Bronchial epithelial cell (primary cell): ENCODE measurements around the gene MBP. TPM values are rescaled to one million over a fixed set of nuclear protein-coding genes. Genes with fewer than 3 reads are reported as not detected.
"Not testable (repeated sequence)": the region's sequence is repeated elsewhere in the genome, so short reads cannot be mapped to it uniquely, and the experiment has no call there.

Experiments used
- DNase-seq: peaks from one replicate; pipeline ENCODE4 v3.0.0-alpha.2; 2010; ENCODE audit warnings: low read depth
- FAIRE-seq: peaks from 2 replicates; lab custom pipeline; 2011; peaks lifted over from hg19 to GRCh38; lab: Jason Lieb, UNC
- H3K27me3 ChIP-seq: 2 replicates; pipeline ENCODE4 v1.5.1; 2011; ENCODE audit warnings: low read length; ENCODE audit not compliant: control insufficient read depth, insufficient read depth
- H3K36me3 ChIP-seq: 2 replicates; pipeline ENCODE4 v1.5.1; 2011; ENCODE audit warnings: low read length; ENCODE audit not compliant: control insufficient read depth, insufficient read depth
- H3K4me3 ChIP-seq: 2 replicates; pipeline ENCODE4 v1.5.1; 2011; ENCODE audit warnings: mild to moderate bottlenecking, low read depth, low read length, control low read depth
- total RNA-seq: library from RNA; depleted of rRNA; stranded (reverse); fragments of >200 nt; gene quantifications from 2 replicates; pipeline ENCODE4 v1.2.1, GENCODE V29; 2014
- TF ChIP-seq, protein P1 (sequence below): IDR thresholded peaks from 2 replicates; pipeline ENCODE4 v1.5.1; 2011; ENCODE audit warnings: mild to moderate bottlenecking, moderate library complexity, low read length, control low read depth, inconsistent platforms; ENCODE audit not compliant: insufficient read depth, severe bottlenecking

MBP gene
- total RNA-seq, 1 donor from 2014 or later, result 26.6 TPM

DNA sequence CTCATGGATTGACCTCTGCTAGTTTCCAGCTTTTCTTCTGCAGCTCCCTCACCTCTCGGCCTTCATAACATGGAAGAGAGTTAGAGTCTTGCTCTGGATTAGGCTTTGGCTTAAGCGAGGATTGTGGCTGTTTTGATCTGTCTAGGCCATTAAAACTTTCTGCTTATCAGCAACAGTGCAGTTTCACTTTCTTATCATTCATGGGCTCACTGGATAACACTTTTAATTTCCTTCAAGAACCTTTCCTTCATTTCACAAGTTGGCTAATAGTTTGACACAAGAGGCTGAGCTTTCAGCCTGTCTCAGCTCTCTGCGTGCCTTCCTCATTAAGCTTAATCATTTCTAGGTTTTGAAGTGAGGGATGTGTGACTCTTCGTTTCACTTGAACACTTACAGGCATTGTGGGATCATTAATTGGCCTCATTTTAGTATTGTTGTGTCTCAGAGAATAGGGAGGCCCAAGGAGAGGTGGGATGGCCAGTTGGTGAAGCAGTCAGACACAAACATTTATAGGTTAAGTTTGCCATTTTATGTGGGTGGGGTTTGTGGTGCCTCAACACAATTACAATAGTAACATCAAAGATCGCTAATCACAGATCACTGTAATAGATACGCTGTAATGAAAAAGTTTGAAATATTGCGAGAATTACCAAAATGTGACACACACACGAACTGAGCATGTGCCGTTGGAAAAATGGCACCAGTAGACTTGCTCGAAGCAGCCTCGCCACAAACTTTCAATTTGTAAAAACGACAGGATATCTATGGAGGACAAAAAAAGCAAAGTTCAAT is 180.9 kb downstream of the MBP start:
- DNase-seq, result no peak

DNA sequence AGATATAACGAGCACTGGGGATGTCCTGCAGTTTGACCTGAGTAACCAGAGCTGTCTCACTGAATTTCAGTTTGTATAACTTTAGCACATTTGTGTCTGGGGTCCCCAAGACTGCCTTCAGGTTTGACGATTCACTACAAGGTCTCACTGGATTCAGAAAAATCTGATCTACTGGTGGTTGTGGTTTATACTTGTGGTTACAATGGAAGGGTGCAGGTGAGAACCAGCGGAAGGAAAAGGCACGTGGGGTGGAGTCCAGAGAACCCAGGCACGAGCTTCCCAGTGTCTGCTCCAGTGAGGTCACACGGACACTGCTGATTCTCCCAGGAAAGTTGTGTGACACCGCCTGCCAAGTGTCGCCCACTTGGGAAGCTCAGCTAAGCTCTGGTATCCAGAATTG is 184.2 kb downstream of the MBP start:
- Histone ChIP-seq H3K4me3 (no peak overlapping the region), H3K27me3 (no peaks in the 10 kb centered on the region), H3K36me3 (no peaks in the 10 kb centered on the region)
- no peak for FAIRE-seq
- TF ChIP-seq, protein P1, sequence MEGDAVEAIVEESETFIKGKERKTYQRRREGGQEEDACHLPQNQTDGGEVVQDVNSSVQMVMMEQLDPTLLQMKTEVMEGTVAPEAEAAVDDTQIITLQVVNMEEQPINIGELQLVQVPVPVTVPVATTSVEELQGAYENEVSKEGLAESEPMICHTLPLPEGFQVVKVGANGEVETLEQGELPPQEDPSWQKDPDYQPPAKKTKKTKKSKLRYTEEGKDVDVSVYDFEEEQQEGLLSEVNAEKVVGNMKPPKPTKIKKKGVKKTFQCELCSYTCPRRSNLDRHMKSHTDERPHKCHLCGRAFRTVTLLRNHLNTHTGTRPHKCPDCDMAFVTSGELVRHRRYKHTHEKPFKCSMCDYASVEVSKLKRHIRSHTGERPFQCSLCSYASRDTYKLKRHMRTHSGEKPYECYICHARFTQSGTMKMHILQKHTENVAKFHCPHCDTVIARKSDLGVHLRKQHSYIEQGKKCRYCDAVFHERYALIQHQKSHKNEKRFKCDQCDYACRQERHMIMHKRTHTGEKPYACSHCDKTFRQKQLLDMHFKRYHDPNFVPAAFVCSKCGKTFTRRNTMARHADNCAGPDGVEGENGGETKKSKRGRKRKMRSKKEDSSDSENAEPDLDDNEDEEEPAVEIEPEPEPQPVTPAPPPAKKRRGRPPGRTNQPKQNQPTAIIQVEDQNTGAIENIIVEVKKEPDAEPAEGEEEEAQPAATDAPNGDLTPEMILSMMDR, result no peak
- DNase-seq, result no peak

More for the DNA sequence above, 180.9 kb downstream of the MBP start:
- FAIRE-seq, result peak; percentile 23
- H3K27me3 ChIP-seq, result no peaks in the 10 kb centered on the region
- TF ChIP-seq, protein P1, result no peak
- H3K36me3 ChIP-seq, result peaks cover 2% of the 10 kb centered on the region
- no peak overlapping the region for H3K4me3 ChIP-seq

DNA sequence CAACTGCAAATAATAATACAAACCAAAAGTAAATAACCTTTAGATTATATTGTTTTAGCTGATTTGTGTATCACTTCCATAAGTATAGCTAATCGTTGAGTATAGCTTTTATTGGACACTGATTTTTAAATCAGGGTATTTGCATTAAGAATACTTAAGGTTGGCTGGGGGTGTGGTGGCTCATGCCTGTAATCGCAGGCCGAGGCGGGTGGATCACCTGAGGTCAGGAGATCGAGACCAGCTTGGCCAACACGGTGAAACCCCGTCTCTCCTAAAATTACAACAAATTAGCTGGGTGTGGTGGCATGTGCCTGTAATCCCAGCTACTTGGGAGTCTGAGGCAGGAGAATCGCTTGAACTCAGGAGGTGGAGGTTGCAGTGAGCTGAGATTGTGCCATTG is 188.2 kb downstream of the MBP start:
- H3K36me3 ChIP-seq, H3K27me3 ChIP-seq, FAIRE-seq, H3K4me3 ChIP-seq, DNase-seq: not testable (repeated sequence)

DNA sequence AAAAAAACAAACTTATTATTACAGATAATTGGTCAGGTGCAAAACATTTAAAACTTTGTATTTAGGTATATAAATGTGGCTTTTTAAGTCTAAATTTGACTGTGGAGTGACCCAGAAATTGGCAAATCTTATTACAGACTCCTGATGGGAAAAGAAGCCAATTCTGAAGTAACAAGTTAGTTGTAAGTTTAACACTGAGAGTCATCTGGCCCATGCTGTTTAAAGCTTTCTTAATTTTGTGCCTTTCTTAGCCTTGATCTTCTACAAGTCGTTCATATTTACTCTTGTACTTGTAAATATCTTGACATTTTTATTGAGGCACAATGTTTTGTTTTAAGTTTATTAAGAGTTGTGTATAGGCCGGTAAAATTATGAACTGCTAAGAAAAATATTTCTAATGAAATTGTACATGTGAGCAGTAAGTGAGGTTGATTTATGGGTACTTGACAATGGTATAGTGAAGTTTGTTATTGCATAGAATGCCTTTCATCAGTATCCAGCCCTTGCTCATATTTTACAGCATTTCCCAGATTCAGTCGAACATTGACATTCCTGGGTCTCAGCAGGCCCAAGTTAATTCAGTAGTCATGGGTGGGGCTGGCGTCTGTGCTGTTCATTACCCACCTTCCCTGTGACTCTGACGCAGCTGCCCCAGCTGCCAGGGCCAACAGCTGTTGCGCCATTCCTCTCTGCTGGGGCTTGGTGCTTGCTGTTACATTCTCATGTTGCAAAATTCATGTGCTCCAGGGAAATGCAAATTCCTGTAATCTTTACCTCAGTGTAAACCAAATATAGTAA is 188.8 kb downstream of the MBP start:
- Histone ChIP-seq H3K36me3 (peaks cover under 1% of the 10 kb centered on the region), H3K4me3 (no peak overlapping the region), H3K27me3 (no peaks in the 10 kb centered on the region)
- TF ChIP-seq, protein P1, result no peak
- peak; percentile 39 for DNase-seq
- no peak for FAIRE-seq

DNA sequence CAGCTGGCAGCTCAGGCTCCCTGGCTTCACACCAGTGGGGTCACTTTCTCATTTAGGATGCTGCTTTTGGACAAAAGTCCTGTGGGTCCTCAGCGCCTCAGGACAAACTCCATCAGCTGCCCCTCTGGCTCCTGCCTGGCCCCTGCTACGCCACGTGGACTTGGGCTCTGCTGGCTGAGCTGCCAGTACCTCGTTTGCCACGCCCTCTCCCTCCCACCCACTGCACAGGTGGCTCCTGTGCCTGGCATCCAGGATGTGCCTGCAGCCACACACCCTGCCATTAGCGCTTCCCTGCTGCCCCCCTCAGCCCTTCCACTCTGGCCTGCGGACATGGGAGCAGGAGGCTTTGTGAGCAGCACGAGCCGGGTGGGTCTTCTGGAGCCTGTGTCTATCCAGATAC is 191.3 kb downstream of the MBP start:
- H3K27me3 ChIP-seq, result no peaks in the 10 kb centered on the region
- H3K4me3 ChIP-seq, result no peak overlapping the region
- TF ChIP-seq, protein P1, result no peak
- FAIRE-seq, result no peak
- H3K36me3 ChIP-seq, result peaks cover 4% of the 10 kb centered on the region
- no peak for DNase-seq

DNA sequence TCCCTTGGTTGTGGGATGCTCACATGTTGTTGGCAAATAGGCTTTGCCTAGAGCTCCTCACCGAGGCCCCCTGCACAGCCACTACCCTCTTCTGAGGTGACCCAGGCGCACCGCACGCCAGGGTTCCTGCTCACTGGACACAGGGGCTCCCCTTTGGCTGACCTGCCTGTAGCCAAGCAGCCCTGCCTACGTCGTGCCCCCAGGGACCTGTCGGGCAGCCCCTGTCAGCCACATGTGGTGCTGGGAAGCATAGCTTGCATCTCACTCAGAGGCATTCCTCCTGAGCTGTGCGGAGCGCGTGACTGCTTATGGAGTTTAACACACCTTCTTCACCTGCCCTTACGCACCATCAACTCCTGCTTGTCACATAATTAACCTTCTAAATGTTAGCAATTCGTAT is 194.0 kb downstream of the MBP start:
- no peaks in the 10 kb centered on the region for H3K27me3 ChIP-seq
- TF ChIP-seq, protein P1, result no peak
- peaks cover 4% of the 10 kb centered on the region for H3K36me3 ChIP-seq
- FAIRE-seq, result no peak
- no peak overlapping the region for H3K4me3 ChIP-seq
- no peak for DNase-seq
